B cell (primary cell): ENCODE data around the gene SLC43A2. TPM values are rescaled to one million over a fixed set of nuclear protein-coding genes. Genes with fewer than 3 reads are reported as not detected.

Source experiments
- polyA plus RNA-seq: library from polyadenylated mRNA; depleted of rRNA; stranded (reverse); fragments of >200 nt; gene quantifications from 2 replicates; pipeline ENCODE4 v1.2.3, GENCODE V29; 2012
- small RNA-seq: library from RNA; depleted of rRNA; stranded (forward); fragments of <200 nt; gene quantifications from one replicate; pipeline ENCODE3, GENCODE V24; 2012; ENCODE audit warnings: low replicate concordance, low read depth; ENCODE audit not compliant: insufficient read length
- total RNA-seq, 2 donors: library from RNA; stranded (reverse); fragments of 120-200 nt in 1 of 2; gene quantifications; 1 replicate in 1 of 2; 2 replicates in 1 of 2; pipeline versions ENCODE4 v1.2.3 to v1.2.4, GENCODE V29; 2013 to 2022

Gene SLC43A2
- total and polyA plus RNA-seq, 2 donors (not counting 1 experiment from before 2014, with no cell fraction given) = 26.2 to 204 TPM

Small RNA genes within 50 kb of the gene (small RNA-seq; reads per million reads assigned to genes)
- not detected for gene RN7SL105P

Other genes starting within 250 kb of the SLC43A2 start
- gene YWHAE, start 228.6 kb downstream of the SLC43A2 start, total RNA-seq = 149 and 151 TPM in 2 replicates
- 54.3 and 106 TPM in 2 replicates for gene YWHAE, start 228.6 kb downstream of the SLC43A2 start, polyA plus RNA-seq
- gene CRK, start 172.6 kb downstream of the SLC43A2 start, total RNA-seq = 31.9 and 36.4 TPM in 2 replicates
- 8.2 and 9.3 TPM in 2 replicates for gene CRK, start 172.6 kb downstream of the SLC43A2 start, polyA plus RNA-seq
- gene MYO1C, start 136.1 kb downstream of the SLC43A2 start, total RNA-seq = 81.7 and 111 TPM in 2 replicates
- gene MYO1C, start 136.1 kb downstream of the SLC43A2 start, polyA plus RNA-seq = 54.7 and 128 TPM in 2 replicates
- 76.7 and 77.9 TPM in 2 replicates for gene INPP5K, start 112.2 kb downstream of the SLC43A2 start, total RNA-seq
- gene INPP5K, start 112.2 kb downstream of the SLC43A2 start, polyA plus RNA-seq = 53.8 and 69.6 TPM in 2 replicates
- 89.3 and 90.9 TPM in 2 replicates for gene PITPNA, start 66.0 kb downstream of the SLC43A2 start, total RNA-seq
- gene PITPNA, start 66.0 kb downstream of the SLC43A2 start, polyA plus RNA-seq = 25.7 and 27.2 TPM in 2 replicates
- 3.4 and 3.7 TPM in 2 replicates for gene SCARF1, start 16.9 kb upstream of the SLC43A2 start, total RNA-seq
- gene SCARF1, start 16.9 kb upstream of the SLC43A2 start, polyA plus RNA-seq = 0.54 and 0.74 TPM in 2 replicates
- gene RILP, start 21.0 kb upstream of the SLC43A2 start, total RNA-seq = 7.0 and 9.4 TPM in 2 replicates
- gene RILP, start 21.0 kb upstream of the SLC43A2 start, polyA plus RNA-seq = 1.1 and 2.0 TPM in 2 replicates
- gene PRPF8, start 56.0 kb upstream of the SLC43A2 start, total RNA-seq = 418 and 423 TPM in 2 replicates
- gene PRPF8, start 56.0 kb upstream of the SLC43A2 start, polyA plus RNA-seq = 174 and 177 TPM in 2 replicates
- gene TLCD2, start 81.5 kb upstream of the SLC43A2 start, total RNA-seq = not detected in 2 replicates
- 0.03 and 0.10 TPM in 2 replicates for gene TLCD2, start 81.5 kb upstream of the SLC43A2 start, polyA plus RNA-seq
- 102 and 105 TPM in 2 replicates for gene WDR81, start 95.9 kb upstream of the SLC43A2 start, total RNA-seq
- gene WDR81, start 95.9 kb upstream of the SLC43A2 start, polyA plus RNA-seq = 48.8 and 52.7 TPM in 2 replicates
- 2.6 and 3.9 TPM in 2 replicates for gene SERPINF2, start 114.0 kb upstream of the SLC43A2 start, total RNA-seq
- 0.61 and 0.97 TPM in 2 replicates for gene SERPINF2, start 114.0 kb upstream of the SLC43A2 start, polyA plus RNA-seq
- 28.7 and 35.5 TPM in 2 replicates for gene SERPINF1, start 133.2 kb upstream of the SLC43A2 start, total RNA-seq
- gene SERPINF1, start 133.2 kb upstream of the SLC43A2 start, polyA plus RNA-seq = 6.7 and 11.2 TPM in 2 replicates
- 37.5 and 42.3 TPM in 2 replicates for gene SMYD4, start 201.1 kb upstream of the SLC43A2 start, total RNA-seq
- 10.3 and 11.9 TPM in 2 replicates for gene SMYD4, start 201.1 kb upstream of the SLC43A2 start, polyA plus RNA-seq
- 74.2 and 94.5 TPM in 2 replicates for gene RPA1, start 201.2 kb upstream of the SLC43A2 start, total RNA-seq
- 25.7 and 27.0 TPM in 2 replicates for gene RPA1, start 201.2 kb upstream of the SLC43A2 start, polyA plus RNA-seq